Fibroblast of lung (primary cell): ENCODE results near the gene NUAK2. TPM values are rescaled to one million over a fixed set of nuclear protein-coding genes. Genes with fewer than 3 reads are reported as not detected.

Source experiments
- DNase-seq, 2 donors: peaks; one replicate each; pipeline versions ENCODE4 v3.0.0 to v3.0.0-alpha.2; 2010; ENCODE audit warnings: low read depth in 2 of 2
- H2AFZ ChIP-seq: 2 replicates; pipeline ENCODE4 v1.5.1; 2012; ENCODE audit warnings: low read length, control low read depth, inconsistent platforms
- H3K27ac ChIP-seq: 2 replicates; pipeline ENCODE4 v1.5.1; 2011; ENCODE audit warnings: low read length, control low read depth; ENCODE audit not compliant: insufficient read depth
- H3K27me3 ChIP-seq: 2 replicates; pipeline ENCODE4 v1.5.1; 2011; ENCODE audit warnings: mild to moderate bottlenecking, low read length; ENCODE audit not compliant: control insufficient read depth, insufficient read depth
- H3K36me3 ChIP-seq: 2 replicates; pipeline ENCODE4 v1.5.1; 2011; ENCODE audit warnings: low read length; ENCODE audit not compliant: control insufficient read depth, insufficient read depth
- H3K4me1 ChIP-seq: 2 replicates; pipeline ENCODE4 v1.5.1; 2011; ENCODE audit warnings: low read length; ENCODE audit not compliant: control insufficient read depth, insufficient read depth; ENCODE audit errors: extremely low read depth
- H3K4me2 ChIP-seq: 2 replicates; pipeline ENCODE4 v1.5.1; 2011; ENCODE audit warnings: low read length, control low read depth; ENCODE audit not compliant: insufficient read depth; ENCODE audit errors: extremely low read depth
- H3K4me3 ChIP-seq, 4 experiments: fragments of 200-600 bp in 1 of 4; sonication (generic) in 1 of 4; replicated peaks in 1 of 4; 2 replicates each; pipeline ENCODE4 v1.5.1; 2011 to 2016; ENCODE audit warnings: low read length in 4 of 4, low read depth in 3 of 4, mild to moderate bottlenecking in 3 of 4, control low read depth in 2 of 4, inconsistent platforms in 1 of 4, mixed read lengths in 1 of 4; ENCODE audit not compliant: insufficient read depth in 1 of 4; ENCODE audit errors: control extremely low read depth in 1 of 4
- H3K79me2 ChIP-seq: 2 replicates; pipeline ENCODE4 v1.5.1; 2012; ENCODE audit warnings: mild to moderate bottlenecking, low read length, inconsistent platforms; ENCODE audit not compliant: control insufficient read depth, insufficient read depth
- H3K9ac ChIP-seq: 2 replicates; pipeline ENCODE4 v1.5.1; 2011; ENCODE audit warnings: mild to moderate bottlenecking, low read length, control low read depth; ENCODE audit not compliant: insufficient read depth
- H3K9me3 ChIP-seq: 2 replicates; pipeline ENCODE4 v1.5.1; 2012; ENCODE audit warnings: low read depth, low read length; ENCODE audit not compliant: control insufficient read depth, insufficient read depth
- H4K20me1 ChIP-seq: 2 replicates; pipeline ENCODE4 v1.5.1; 2011; ENCODE audit warnings: low read length; ENCODE audit not compliant: control insufficient read depth, insufficient read depth; ENCODE audit errors: extremely low read depth
- CTCF ChIP-seq, 2 donors: IDR thresholded peaks in 1 of 2; conservative IDR thresholded peaks in 1 of 2; 1 replicate in 1 of 2; 2 replicates in 1 of 2; pipeline ENCODE4 v1.5.1; 2011 to 2012; ENCODE audit warnings: low read length in 2 of 2, control low read depth in 1 of 2, inconsistent platforms in 1 of 2, low read depth in 1 of 2, mild to moderate bottlenecking in 1 of 2
- EZH2 ChIP-seq: IDR thresholded peaks from 2 replicates; pipeline ENCODE4 v1.5.1; 2012; ENCODE audit warnings: low read length, control low read depth, mild to moderate bottlenecking; ENCODE audit errors: missing control alignments
- polyA plus RNA-seq, 2 donors: library from polyadenylated mRNA; depleted of rRNA in 1 of 2; stranded (reverse) in 1 of 2; unstranded in 1 of 2; fragments of >200 nt; gene quantifications; 2 replicates each; pipeline ENCODE4 v1.2.1, GENCODE V29; 2011 to 2012; ENCODE audit warnings: missing spikeins in 1 of 2
- total RNA-seq: library from RNA; depleted of rRNA; stranded (reverse); fragments of >200 nt; gene quantifications from 2 replicates; pipeline ENCODE4 v1.2.1, GENCODE V29; 2014

NUAK2 gene
- total and polyA plus RNA-seq, 2 donors (not counting 1 experiment from before 2014, with no cell fraction given): 1.7 to 4.9 TPM

DNA sequence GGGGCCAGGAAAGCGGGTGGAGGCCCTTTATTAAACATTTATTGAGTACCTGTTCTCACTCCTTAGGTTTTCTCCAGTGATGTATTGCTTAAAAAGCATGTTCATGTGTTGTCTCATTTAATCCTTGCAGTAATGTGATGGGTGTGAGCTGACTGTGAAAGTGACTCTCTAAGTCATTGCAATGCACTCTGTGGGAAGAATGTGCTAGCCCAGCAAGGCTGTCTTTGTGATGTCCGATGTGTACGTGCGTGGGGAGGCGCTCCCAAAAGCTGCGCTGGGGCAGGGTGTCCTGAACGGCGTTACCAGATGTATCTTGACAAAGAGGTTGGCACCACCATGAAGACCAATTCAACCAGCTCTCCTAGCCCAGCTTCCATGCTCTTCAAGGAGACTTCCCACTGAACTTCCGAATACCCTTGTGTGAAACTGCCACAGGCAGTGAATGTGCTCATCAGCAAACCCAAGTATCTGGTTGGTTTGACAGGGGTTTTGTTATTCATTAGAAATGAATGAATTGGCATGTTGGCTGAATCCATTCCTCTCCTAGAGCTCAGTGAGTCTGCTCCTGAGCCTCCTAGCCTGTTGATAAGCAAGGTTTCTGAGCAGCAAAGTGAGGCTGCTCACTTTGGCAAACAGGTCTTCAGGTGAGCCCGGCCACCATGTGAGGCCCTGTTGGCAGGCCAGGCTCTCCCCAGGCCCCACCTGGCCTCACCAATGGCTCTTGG lies 28.0 kb downstream of the NUAK2 start:
- H2AFZ ChIP-seq: no peak overlapping the region
- H3K4me1 ChIP-seq: peaks cover 24% of the 10 kb centered on the region
- H3K4me3 ChIP-seq: no peak overlapping the region

GRCh38 chr1:205291596-205291995 lies 29.9 kb downstream of the NUAK2 start:
- peaks cover 33% of the 10 kb centered on the region for H3K4me1 ChIP-seq
- no peaks in the 10 kb centered on the region for H3K36me3 ChIP-seq
- TF ChIP-seq CTCF (conservative IDR thresholded peaks at IDR 0.05 in 1 of 2, IDR thresholded peaks at IDR 0.05 in 1 of 2; ENCODE audit: low read depth in 1 of 2, low read length in 2 of 2) (no peak), EZH2 (no peak)
- H3K4me3 ChIP-seq: no peak overlapping the region
- H3K4me2 ChIP-seq: no peak overlapping the region
- H3K9ac ChIP-seq: no peak overlapping the region
- H2AFZ ChIP-seq: no peak overlapping the region
- H4K20me1 ChIP-seq: no peaks in the 10 kb centered on the region
- H3K27me3 ChIP-seq: no peaks in the 10 kb centered on the region
- DNase-seq: no peak
- no peaks in the 10 kb centered on the region for H3K9me3 ChIP-seq
- H3K27ac ChIP-seq: no peak overlapping the region
- H3K79me2 ChIP-seq: no peaks in the 10 kb centered on the region

More for the DNA sequence above, 28.0 kb downstream of the NUAK2 start:
- no peak for DNase-seq
- Histone ChIP-seq H4K20me1 (no peaks in the 10 kb centered on the region), H3K79me2 (no peaks in the 10 kb centered on the region), H3K9ac (no peak overlapping the region), H3K4me2 (no peak overlapping the region), H3K27ac (peak overlapping the region; percentile 79), H3K27me3 (no peaks in the 10 kb centered on the region), H3K36me3 (no peaks in the 10 kb centered on the region), H3K9me3 (no peaks in the 10 kb centered on the region)
- TF ChIP-seq CTCF (conservative IDR thresholded peaks at IDR 0.05 in 1 of 2, IDR thresholded peaks at IDR 0.05 in 1 of 2; ENCODE audit: low read depth in 1 of 2, low read length in 2 of 2) (no peak), EZH2 (no peak)

GRCh38 chr1:205287767-205288559 lies 33.6 kb downstream of the NUAK2 start:
- peak overlapping the region; percentile 19 for H2AFZ ChIP-seq
- H4K20me1 ChIP-seq: no peaks in the 10 kb centered on the region
- H3K4me1 ChIP-seq: peaks cover 38% of the 10 kb centered on the region
- no peaks in the 10 kb centered on the region for H3K27me3 ChIP-seq
- no peaks in the 10 kb centered on the region for H3K36me3 ChIP-seq
- H3K79me2 ChIP-seq: no peaks in the 10 kb centered on the region
- H3K4me2 ChIP-seq: no peak overlapping the region
- no peak overlapping the region for H3K4me3 ChIP-seq
- no peak overlapping the region for H3K9ac ChIP-seq
- H3K27ac ChIP-seq: no peak overlapping the region
- no peaks in the 10 kb centered on the region for H3K9me3 ChIP-seq
- peak in 1 of 2 donors; percentile 41 for DNase-seq
- no peak for TF ChIP-seq CTCF (conservative IDR thresholded peaks at IDR 0.05 in 1 of 2, IDR thresholded peaks at IDR 0.05 in 1 of 2; ENCODE audit: low read depth in 1 of 2, low read length in 2 of 2)
- no peak for TF ChIP-seq EZH2
